Panc1 (cell line): ENCODE measurements around the gene CD320. TPM values are rescaled to one million over a fixed set of nuclear protein-coding genes. Genes with fewer than 3 reads are reported as not detected.

ENCODE experiments used
- ATAC-seq: fragments of 200-7000 bp; cut with Tn5 transposase; 2 replicates; pipeline ENCODE4 v1.9.1; 2020; ENCODE audit warnings: mild to moderate bottlenecking, moderate library complexity
- BruUV-seq: library from RNA; stranded (reverse); fragments of 400-500 nt; replicated peaks from 2 replicates; lab custom pipeline; 2021; lab: Mats Ljungman, UMichigan
- CTCF ChIA-PET: fragments of 300-600 bp; sonication (Branson Sonifier 250); formaldehyde crosslinking; loops from one replicate; lab custom pipeline; 2022; ENCODE audit warnings: antibody characterized with exemption; lab: Charles Lee
- POLR2A ChIA-PET: fragments of 300-600 bp; sonication (Branson Sonifier 250); formaldehyde crosslinking; loops from one replicate; lab custom pipeline; 2022; ENCODE audit warnings: antibody characterized with exemption; lab: Charles Lee
- DNase-seq: peaks from one replicate; pipeline ENCODE4 v3.0.0-alpha.2; 2010; ENCODE audit warnings: low read depth, low spot score
- H3K27ac ChIP-seq: 2 replicates; pipeline ENCODE4 v1.5.1; 2011; ENCODE audit warnings: mild to moderate bottlenecking, low read length, inconsistent platforms
- H3K27me3 ChIP-seq: fragments of 200-500 bp; sonication (Bioruptor generic); 2 replicates; pipeline ENCODE4 v1.6.0; 2014; ENCODE audit warnings: low read length, inconsistent platforms; ENCODE audit not compliant: control insufficient read depth, insufficient read depth
- H3K36me3 ChIP-seq: fragments of 200-500 bp; sonication (Bioruptor generic); 2 replicates; pipeline ENCODE4 v1.5.1; 2014; ENCODE audit warnings: inconsistent platforms, mild to moderate bottlenecking, low read length, moderate library complexity; ENCODE audit not compliant: control insufficient read depth, insufficient read depth
- H3K4me1 ChIP-seq: 2 replicates; pipeline ENCODE4 v1.5.1; 2011; ENCODE audit warnings: inconsistent platforms, mild to moderate bottlenecking, low read length, moderate library complexity; ENCODE audit not compliant: control insufficient read depth, insufficient read depth
- H3K4me3 ChIP-seq, 2 experiments: 2 replicates each; pipeline ENCODE4 v1.5.1; 2011 to 2012; ENCODE audit warnings: low read depth in 2 of 2, low read length in 2 of 2, mild to moderate bottlenecking in 2 of 2, inconsistent platforms in 1 of 2, moderate library complexity in 1 of 2
- H3K9me3 ChIP-seq: fragments of 200-500 bp; sonication (Bioruptor generic); 2 replicates; pipeline ENCODE4 v1.5.1; 2014; ENCODE audit warnings: low read depth, mild to moderate bottlenecking, inconsistent platforms, low read length, moderate library complexity; ENCODE audit not compliant: control insufficient read depth, insufficient read depth
- CTCF ChIP-seq: fragments of 450-650 bp; IDR thresholded peaks from 2 replicates; pipeline ENCODE4 v1.5.1; 2017; ENCODE audit warnings: mild to moderate bottlenecking
- POLR2AphosphoS5 ChIP-seq: IDR thresholded peaks from 2 replicates; pipeline ENCODE4 v1.6.1; 2012; ENCODE audit warnings: mild to moderate bottlenecking, low read depth, low read length, moderate library complexity
- REST ChIP-seq, 2 experiments: IDR thresholded peaks; 2 replicates each; pipeline ENCODE4 v1.6.1; 2011 to 2012; ENCODE audit warnings: low read depth in 2 of 2, control low read depth in 1 of 2, low read length in 1 of 2, mild to moderate bottlenecking in 1 of 2, moderate library complexity in 1 of 2; ENCODE audit not compliant: insufficient read depth in 1 of 2
- SIN3A ChIP-seq: IDR thresholded peaks from 2 replicates; pipeline ENCODE4 v1.6.1; 2012; ENCODE audit warnings: low read depth, mild to moderate bottlenecking, low read length, moderate library complexity, borderline replicate concordance; ENCODE audit not compliant: insufficient read depth
- TCF7L2 ChIP-seq: IDR thresholded peaks from 2 replicates; pipeline ENCODE4 v1.6.1; 2011; ENCODE audit warnings: mild to moderate bottlenecking, low read depth, low read length, inconsistent platforms
- in situ Hi-C: cut with HindIII; loops from 2 replicates; pipeline ENCODE4 v1.10.0; 2016; ENCODE audit warnings: low sequenced_read_pairs, low pct_unique_long_range_greater_than_20kb
- intact Hi-C: fragments of 100-400 bp; cut with micrococcal nuclease; formaldehyde crosslinking; loops from one replicate; pipeline ENCODE4 v1.10.0; 2022; ENCODE audit not compliant: unreplicated experiment
- total RNA-seq: library from RNA; stranded (reverse); gene quantifications from one replicate; pipeline ENCODE4 v1.2.1, GENCODE V29; 2021; ENCODE audit not compliant: unreplicated experiment

Gene CD320
- total RNA-seq, 1 experiment from 2014 or later: 120 TPM

GRCh38 chr19:8261347-8261746, 46.8 kb downstream of the CD320 start:
- Histone ChIP-seq H3K9me3 (no peaks in the 10 kb centered on the region), H3K4me3 (no peak overlapping the region), H3K27ac (no peak overlapping the region), H3K4me1 (no peaks in the 10 kb centered on the region), H3K36me3 (no peaks in the 10 kb centered on the region), H3K27me3 (no peaks in the 10 kb centered on the region)
- ChIA-PET POLR2A (interaction anchor here (0.6 kb wide), 1 partner anchor 242 kb away, joined by 13 read pairs; no protein-coding TSS in a partner anchor), CTCF (no interaction called here)
- ATAC-seq (0 out of 2 replicates have a peak, but pooled peaks have one; percentile 27), DNase-seq (no peak)
- intact Hi-C loops (no loop called here), in situ Hi-C loops (no loop called here)
- TSS peak; percentile 73 for BruUV-seq
- TF ChIP-seq CTCF (no peak), REST (IDR thresholded peaks at IDR 0.05; ENCODE audit: insufficient read depth in 1 of 2, low read depth in 2 of 2, low read length in 1 of 2) (no peak), TCF7L2 (no peak), POLR2AphosphoS5 (no peak), SIN3A (no peak)

GRCh38 chr19:8259922-8260247, 48.3 kb downstream of the CD320 start:
- no TSS peak for BruUV-seq
- ChIA-PET POLR2A (interaction anchor here (0.6 kb wide), 1 partner anchor 124 kb away, joined by 6 read pairs; no protein-coding TSS in a partner anchor), CTCF (no interaction called here)
- Histone ChIP-seq H3K27ac (no peak overlapping the region), H3K4me1 (no peaks in the 10 kb centered on the region), H3K27me3 (no peaks in the 10 kb centered on the region), H3K9me3 (no peaks in the 10 kb centered on the region), H3K36me3 (no peaks in the 10 kb centered on the region), H3K4me3 (no peak overlapping the region)
- in situ Hi-C loops (no loop called here), intact Hi-C loops (no loop called here)
- ATAC-seq: no peak
- TF ChIP-seq TCF7L2: no peak
- no peak for TF ChIP-seq CTCF
- no peak for TF ChIP-seq REST (IDR thresholded peaks at IDR 0.05; ENCODE audit: insufficient read depth in 1 of 2, low read depth in 2 of 2, low read length in 1 of 2)
- TF ChIP-seq SIN3A: no peak
- no peak for TF ChIP-seq POLR2AphosphoS5
- DNase-seq: no peak
